GM12872 (cell line): ENCODE measurements around the gene BCL11A.

ENCODE experiments used
- CTCF ChIP-seq: IDR thresholded peaks from 3 replicates; pipeline ENCODE4 v1.5.1; 2011; ENCODE audit warnings: low read depth, mild to moderate bottlenecking, low read length, moderate library complexity; ENCODE audit not compliant: insufficient read depth

The BCL11A gene

GRCh38 chr2:60534052-60534685, 19.3 kb downstream of the BCL11A start:
- peak; percentile 20; the same call in 1 of the 3 replicates for TF ChIP-seq CTCF

DNA sequence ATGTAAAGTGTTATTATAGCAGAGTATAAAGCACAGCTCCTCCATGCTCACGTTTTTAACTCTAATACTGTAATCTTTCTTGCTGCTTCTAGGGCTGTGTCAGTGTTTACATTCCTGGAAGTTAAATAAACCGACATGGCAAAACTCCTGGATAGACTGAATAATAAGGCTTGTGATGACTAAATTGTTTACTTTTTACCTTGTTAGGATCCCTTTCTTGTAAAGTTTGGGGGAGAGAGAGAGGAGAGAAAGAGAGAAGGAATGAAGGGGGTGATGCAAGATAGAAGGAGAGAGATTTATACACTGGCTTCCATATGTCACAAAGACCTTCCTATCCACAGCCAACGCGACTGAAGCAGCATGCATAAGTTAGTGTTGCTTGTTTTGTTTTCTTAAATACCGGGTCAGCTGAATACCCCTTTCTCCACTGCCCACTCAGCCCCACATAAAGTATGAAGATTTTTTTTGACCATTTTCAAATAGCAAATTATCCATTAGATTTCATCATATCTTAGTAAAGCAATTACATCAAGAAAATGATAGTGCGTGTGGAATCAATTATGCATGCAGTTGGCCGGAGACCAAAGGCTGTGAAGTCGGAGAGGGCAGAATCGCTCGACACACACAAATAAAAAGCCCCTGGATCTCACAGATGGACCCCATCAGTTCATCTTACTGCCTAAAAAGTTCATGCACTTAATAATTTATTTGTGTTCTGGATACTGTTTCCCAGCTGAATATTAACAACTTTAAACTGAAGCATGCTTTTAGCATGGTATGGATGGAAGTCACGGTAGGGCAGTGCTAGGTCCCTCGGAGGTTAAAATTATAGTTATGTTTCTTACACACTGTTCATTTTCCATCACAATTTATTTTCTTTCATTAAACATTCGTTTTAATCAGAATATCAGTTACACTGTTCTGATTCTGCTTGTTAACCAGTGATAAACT, 20.1 kb downstream of the BCL11A start:
- no peak for TF ChIP-seq CTCF

DNA sequence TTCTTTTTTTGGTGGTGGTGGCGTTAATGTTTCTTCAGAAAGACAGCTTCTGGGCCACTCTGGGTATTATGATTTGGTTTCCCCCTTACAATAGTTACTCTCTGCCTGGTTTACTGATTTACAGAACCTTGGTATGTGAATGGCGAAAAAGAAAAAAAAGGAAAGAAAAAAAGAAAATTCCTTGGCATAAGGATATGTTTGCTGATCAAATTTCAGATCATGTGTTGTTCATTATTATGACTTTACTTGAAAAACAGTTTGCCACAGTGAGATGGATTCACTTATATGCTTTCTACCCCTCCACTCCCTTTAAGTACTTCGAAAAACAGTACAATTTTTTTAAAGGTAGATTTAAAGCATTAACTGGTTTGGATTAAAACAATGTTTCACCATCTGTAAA, 21.0 kb downstream of the BCL11A start:
- no peak for TF ChIP-seq CTCF

- no peak for TF ChIP-seq CTCF
These were observed 21.7 kb downstream of the BCL11A start for GRCh38 chr2:60531701-60532133.

GRCh38 chr2:60530660-60531281, 22.7 kb downstream of the BCL11A start:
- no peak for TF ChIP-seq CTCF

- TF ChIP-seq CTCF = no peak
These were observed 23.4 kb downstream of the BCL11A start for GRCh38 chr2:60529785-60530627.
